Ovary (tissue), 3 donors: ENCODE measurements around the gene NBEA.

Source experiments
- CTCF ChIP-seq, 3 donors: fragments of 450-650 bp in 2 of 3; fragments of 200-600 bp in 1 of 3; IDR thresholded peaks; one replicate each; pipeline versions ENCODE4 v1.5.1 to v1.8.0; 2016 to 2022; ENCODE audit warnings: antibody characterized with exemption in 3 of 3, mild to moderate bottlenecking in 1 of 3
- EP300 ChIP-seq: sonication (generic); formaldehyde crosslinking; IDR thresholded peaks from one replicate; pipeline ENCODE4 v1.6.1; 2017; ENCODE audit warnings: antibody characterized with exemption
- POLR2A ChIP-seq: fragments of 450-650 bp; IDR thresholded peaks from one replicate; pipeline ENCODE4 v1.6.1; 2017; ENCODE audit warnings: antibody characterized with exemption, mild to moderate bottlenecking, moderate library complexity
- donor health status: DM: no; HTN: no; CAD: no.

GRCh38 chr13:35631666-35632065 is 689.6 kb downstream of the NBEA start:
- TF ChIP-seq CTCF (IDR thresholded peaks at IDR 0.05) (no peak), POLR2A (no peak), EP300 (no peak)
